Measurements from ENCODE around the gene SPATS2.

SPATS2 gene

DNA sequence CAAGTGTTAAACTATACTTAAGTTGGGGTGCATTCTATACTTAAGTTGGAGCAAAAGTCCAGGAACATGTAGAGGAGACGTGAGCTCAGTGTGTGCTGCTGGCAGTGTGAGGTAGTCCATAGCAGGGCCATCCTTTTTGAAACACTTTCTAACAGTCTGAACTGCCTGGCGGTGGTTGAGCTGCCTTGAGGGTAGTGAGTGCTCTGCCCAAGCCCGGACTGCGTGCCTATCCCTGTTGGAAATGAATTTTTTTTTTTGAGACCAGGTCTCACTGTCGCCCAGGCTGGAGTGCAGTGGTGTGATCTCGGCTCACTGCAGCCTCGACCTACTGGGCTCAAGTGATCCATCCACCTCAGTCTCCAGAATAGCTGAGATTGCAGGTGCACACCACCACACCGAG lies 185.6 kb downstream of the SPATS2 start:
- Histone ChIP-seq H3K27ac (no peak overlapping the region), H3K36me3 (replicated peaks) (peaks cover 17% of the 10 kb centered on the region), H3K27me3 (replicated peaks) (no peaks in the 10 kb centered on the region), H3K4me3 (ENCODE audit: low read depth, low read length) (no peak overlapping the region)
- no peak for TF ChIP-seq CTCF (IDR thresholded peaks at IDR 0.05; ENCODE audit: low read depth, low read length, missing control alignments)
- in situ Hi-C loops (cut with HindIII; ENCODE audit: low pct_ligation_motif_present, low sequenced_read_pairs), result no loop called here
- DNase-seq, result no peak

- peak; percentile 64 for TF ChIP-seq CTCF (IDR thresholded peaks at IDR 0.05; ENCODE audit: low read depth, low read length, missing control alignments)
- no peak overlapping the region for H3K27ac ChIP-seq
- in situ Hi-C loops (cut with HindIII; ENCODE audit: low pct_ligation_motif_present, low sequenced_read_pairs), result no loop called here
- H3K4me3 ChIP-seq (ENCODE audit: low read depth, low read length), result no peak overlapping the region
- peaks cover 19% of the 10 kb centered on the region for H3K36me3 ChIP-seq (replicated peaks)
- no peak for DNase-seq
- no peaks in the 10 kb centered on the region for H3K27me3 ChIP-seq (replicated peaks)
Measured at GRCh38 chr12:49553512-49554088, 186.3 kb downstream of the SPATS2 start.

DNA sequence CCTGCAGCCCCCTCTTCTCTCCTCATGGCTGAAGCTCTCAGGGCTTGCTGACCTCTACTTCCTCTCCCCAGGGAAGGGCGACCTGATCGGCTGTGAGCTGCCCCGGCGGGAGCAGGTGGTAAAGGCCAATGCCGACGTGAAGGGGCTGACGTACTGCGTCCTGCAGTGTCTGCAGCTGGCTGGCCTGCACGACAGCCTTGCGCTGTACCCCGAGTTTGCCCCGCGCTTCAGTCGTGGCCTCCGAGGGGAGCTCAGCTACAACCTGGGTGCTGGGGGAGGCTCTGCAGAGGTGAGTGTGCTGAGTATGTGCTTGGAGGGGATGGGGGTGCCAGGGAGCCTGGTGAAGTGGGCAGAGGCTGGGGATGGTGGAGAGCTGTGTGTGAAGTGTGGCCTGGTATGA lies 187.0 kb downstream of the SPATS2 start:
- TF ChIP-seq CTCF (IDR thresholded peaks at IDR 0.05; ENCODE audit: low read depth, low read length, missing control alignments), result no peak
- no peak overlapping the region for H3K27ac ChIP-seq
- in situ Hi-C loops (cut with HindIII; ENCODE audit: low pct_ligation_motif_present, low sequenced_read_pairs), result no loop called here
- H3K36me3 ChIP-seq (replicated peaks), result peaks cover 26% of the 10 kb centered on the region
- DNase-seq, result no peak
- no peaks in the 10 kb centered on the region for H3K27me3 ChIP-seq (replicated peaks)
- no peak overlapping the region for H3K4me3 ChIP-seq (ENCODE audit: low read depth, low read length)

GRCh38 chr12:49555631-49556390 lies 188.5 kb downstream of the SPATS2 start:
- DNase-seq, result no peak
- Histone ChIP-seq H3K36me3 (replicated peaks) (peaks cover 36% of the 10 kb centered on the region), H3K27me3 (replicated peaks) (no peaks in the 10 kb centered on the region), H3K27ac (no peak overlapping the region), H3K4me3 (ENCODE audit: low read depth, low read length) (no peak overlapping the region)
- in situ Hi-C loops (cut with HindIII; ENCODE audit: low pct_ligation_motif_present, low sequenced_read_pairs), result no loop called here
- no peak for TF ChIP-seq CTCF (IDR thresholded peaks at IDR 0.05; ENCODE audit: low read depth, low read length, missing control alignments)

GRCh38 chr12:49556391-49557186 lies 189.3 kb downstream of the SPATS2 start:
- Histone ChIP-seq H3K27me3 (replicated peaks) (no peaks in the 10 kb centered on the region), H3K4me3 (ENCODE audit: low read depth, low read length) (no peak overlapping the region), H3K36me3 (replicated peaks) (peaks cover 41% of the 10 kb centered on the region), H3K27ac (no peak overlapping the region)
- no peak for DNase-seq
- in situ Hi-C loops (cut with HindIII; ENCODE audit: low pct_ligation_motif_present, low sequenced_read_pairs), result no loop called here
- TF ChIP-seq CTCF (IDR thresholded peaks at IDR 0.05; ENCODE audit: low read depth, low read length, missing control alignments), result no peak

Data from brain microvascular endothelial cell (primary cell).